ENCODE measurements around the gene OR52K1. TPM values are rescaled to one million over a fixed set of nuclear protein-coding genes. Genes with fewer than 3 reads are reported as not detected.

OR52K1 gene
- total RNA-seq = under 0.01 TPM

DNA sequence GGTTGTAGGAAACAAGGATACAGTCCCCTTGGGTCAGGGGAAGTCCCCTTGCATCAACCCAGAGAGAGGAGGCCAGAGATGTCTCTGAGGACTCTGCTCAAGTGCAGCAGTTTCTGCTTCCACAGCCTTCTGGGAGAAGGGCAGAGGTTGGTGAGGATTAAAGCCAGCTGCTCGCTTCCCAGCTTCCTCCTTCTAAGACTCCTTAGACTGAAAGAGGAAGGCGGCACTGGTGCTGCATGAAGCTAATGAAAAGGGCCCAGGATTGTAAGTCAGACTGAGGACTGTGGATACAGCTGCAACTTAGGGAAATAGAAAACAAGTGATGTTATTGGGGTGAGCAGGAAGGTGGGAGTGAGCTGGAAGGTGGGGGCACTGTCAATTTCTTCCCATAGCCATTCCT, at the start of gene OR52K1:
OR52K1 (plus strand) TSS at position 202 of the 400 bp plus-strand sequence. CDS start 6,255 bp downstream, outside the sequence.
- no peak for DNase-seq (ENCODE audit: low read depth in 2 of 3, low spot score in 2 of 3)

DNA sequence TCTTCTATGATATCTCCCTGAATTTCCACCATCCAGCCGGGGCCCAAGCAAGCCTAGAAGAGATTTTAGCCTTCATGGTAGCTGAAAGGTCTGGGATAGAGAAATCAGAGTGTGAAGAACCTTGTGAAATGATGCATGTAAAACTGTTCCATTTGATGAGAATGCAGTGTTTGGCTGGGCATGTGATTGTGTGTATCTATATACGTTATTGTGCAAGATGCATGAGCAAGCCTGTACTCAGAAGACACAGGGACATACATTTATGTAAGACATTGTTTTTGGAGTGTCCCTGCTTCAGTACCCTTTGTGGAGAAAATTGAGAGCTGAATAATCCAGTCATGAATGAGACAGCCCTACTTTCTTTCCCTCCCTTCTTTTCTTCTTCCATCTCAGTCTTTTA, 48.6 kb upstream of the OR52K1 start:
- DNase-seq (ENCODE audit: low read depth in 2 of 3, low spot score in 2 of 3) = no peak

DNA sequence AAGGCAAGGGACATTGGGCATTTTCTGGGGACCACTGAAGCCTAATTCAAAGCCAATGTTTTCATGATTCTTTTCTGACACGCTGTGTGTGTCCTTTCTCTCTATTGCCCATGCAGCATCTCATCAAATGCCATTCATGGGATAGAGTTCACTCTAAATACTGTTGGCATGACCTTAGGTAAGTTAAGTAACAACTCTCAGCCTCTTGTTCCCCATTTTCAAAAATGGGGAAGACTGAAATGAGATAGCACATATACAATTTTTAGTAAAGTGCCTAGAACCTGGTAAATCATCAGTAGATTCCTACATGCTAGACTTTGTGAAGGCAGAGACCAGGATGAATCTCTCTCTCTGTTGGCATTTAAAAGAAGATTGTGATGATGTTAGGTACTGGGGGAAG, 46.0 kb upstream of the OR52K1 start:
- no peak for DNase-seq (ENCODE audit: low read depth in 2 of 3, low spot score in 2 of 3)

DNA sequence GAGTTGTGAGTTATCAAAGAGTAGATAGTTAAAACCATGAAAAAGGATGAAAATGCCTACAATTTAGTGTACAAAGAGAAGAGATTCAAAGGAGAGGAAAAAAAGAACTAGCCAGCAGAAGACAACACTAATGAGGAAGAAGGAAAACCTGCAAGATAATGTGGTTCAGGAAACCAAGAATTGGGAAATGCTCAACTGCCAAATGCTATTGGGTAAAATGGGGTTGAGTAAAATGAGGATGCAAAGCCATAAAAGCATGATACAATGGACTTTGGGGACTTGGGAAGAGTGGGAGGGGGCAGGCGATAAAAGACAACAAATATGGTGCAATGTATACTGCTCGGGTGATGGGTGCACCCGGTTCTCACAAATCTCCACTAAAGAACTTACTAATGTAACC, 40.9 kb upstream of the OR52K1 start:
- DNase-seq (ENCODE audit: low read depth in 2 of 3, low spot score in 2 of 3) = no peak

DNA sequence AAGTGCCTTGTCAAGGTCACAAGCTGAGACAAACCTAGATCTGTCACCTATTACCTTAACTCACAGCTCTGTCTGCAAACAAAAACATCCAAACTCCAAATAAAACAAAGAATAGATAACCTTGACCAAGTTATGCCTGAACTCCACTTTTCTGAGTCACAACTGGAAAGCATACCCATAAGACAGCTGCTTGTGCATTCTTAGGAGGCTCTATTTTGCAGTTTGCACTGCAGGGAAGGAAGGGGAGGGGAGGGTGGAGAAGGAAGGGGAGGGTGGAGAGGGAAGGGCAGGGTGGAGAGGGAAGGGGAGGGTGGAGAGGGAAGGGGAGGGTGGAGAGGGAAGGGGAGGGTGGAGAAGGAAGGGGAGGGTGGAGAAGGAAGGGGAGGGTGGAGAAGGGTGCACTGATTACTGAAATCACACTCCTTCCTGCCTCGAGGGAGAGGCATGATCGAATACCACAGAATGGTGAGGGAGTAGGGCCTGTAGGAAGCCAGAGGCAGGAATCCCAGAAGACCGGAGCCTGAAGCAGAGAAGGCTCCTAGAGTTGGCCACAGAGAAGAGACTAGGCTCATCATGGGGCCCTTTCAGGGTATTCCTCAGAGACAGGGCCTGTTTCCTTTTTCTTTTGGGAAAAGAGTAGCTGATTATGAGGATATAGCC, 39.1 kb upstream of the OR52K1 start:
- no peak for DNase-seq (ENCODE audit: low read depth in 2 of 3, low spot score in 2 of 3)

DNA sequence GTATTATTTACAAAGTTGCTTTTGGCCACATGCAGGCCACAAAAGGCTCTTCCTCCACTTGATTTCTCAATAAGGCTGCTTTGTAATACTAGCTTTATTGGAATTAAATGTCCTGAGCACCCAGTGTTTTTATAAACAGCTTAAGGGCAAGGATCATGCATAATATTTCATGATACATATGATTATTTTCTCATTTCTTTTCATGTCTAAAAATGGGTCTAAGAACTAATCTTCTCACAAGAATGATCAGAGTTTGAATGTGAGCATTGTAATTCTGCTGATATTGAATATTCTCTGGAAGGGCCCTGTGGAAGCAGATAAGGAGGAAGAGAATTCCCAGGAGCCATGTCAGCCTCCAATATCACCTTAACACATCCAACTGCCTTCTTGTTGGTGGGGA, 33.5 kb upstream of the OR52K1 start, which contains the start of gene OR52K2:
OR52K2 (plus strand) TSS at position 301 of the 400 bp plus-strand sequence; CDS start at position 346, 45 bp downstream.
- no peak for DNase-seq (ENCODE audit: low read depth in 2 of 3, low spot score in 2 of 3)

DNA sequence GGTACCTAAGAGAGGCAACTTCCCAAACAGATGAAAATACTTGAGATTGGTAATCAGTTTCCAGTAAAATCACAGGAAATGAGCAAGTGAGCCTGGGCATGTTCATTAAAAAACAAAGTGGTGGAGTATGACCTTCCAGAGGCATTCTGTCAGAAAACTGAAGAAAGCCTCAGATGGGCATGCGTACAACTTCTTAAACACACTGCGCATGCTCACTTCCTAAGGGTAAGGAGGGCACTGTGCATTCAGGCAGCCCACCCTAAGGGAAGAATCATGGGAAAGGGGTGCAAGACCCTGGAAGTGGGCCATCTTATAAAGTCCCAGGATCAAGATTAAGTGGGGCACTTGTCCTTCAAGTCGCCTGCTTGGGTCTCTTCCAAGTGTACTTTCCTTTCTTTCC, 29.3 kb upstream of the OR52K1 start:
- no peak for DNase-seq (ENCODE audit: low read depth in 2 of 3, low spot score in 2 of 3)

DNA sequence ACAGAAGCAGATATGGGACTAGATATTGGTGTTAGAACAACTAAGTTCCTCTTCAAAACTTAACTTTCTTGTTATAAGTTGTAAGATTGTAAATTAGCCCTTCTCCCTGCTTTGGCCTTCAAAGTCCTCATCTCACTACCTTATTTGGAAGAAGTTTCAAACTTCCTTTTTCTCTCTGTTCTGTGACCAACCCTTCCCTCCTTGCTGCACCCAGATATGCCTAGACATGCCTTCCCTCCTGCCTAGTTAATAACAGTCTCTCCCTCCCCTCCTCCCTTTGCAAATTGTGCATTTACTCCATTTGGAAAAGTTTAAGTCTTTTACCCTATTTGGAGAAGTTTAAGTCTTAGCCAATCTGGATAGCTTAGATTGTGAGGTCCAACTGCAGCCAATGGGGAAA, 28.4 kb upstream of the OR52K1 start:
- DNase-seq (ENCODE audit: low read depth in 2 of 3, low spot score in 2 of 3) = no peak

DNA sequence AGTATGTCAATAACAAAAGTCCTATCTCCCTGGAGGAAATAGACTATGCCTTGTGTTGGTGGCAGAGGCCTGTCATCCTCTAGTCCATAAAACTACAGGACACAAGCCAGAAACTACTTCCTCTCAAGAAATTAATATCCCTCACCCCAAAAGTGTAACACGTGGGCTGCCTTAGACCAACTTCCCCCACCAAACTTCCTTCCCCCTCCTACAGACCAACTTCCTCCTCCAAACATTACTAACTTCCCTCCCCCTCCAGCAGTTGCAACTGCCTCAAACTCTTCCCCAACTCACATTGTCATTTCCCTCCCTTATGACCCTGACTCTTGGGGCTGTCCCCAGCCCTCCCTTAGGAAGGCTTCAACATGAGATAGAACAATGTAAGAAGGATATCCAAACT, 27.0 kb upstream of the OR52K1 start:
- DNase-seq (ENCODE audit: low read depth in 2 of 3, low spot score in 2 of 3) = peak in 2 of 3 donors; percentile 1 to 26

DNA sequence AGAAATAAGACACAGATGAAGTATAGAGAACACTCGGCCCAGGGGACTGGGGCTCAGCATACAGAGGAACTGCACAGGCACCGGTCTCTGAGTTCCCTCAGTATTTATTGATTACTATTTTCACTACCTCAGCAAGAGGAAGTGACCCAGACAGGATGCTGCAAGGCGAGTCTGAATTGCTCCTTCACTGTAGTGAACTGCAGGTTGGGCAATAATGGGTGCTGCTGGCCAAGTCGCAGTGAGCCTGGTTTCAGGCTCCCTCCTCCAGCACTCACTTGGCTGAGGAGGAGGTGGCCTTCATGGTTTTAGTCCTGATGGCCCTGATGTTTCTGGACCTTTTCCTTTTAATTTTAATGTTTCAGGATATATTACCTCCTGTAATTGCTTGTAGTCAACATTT, 22.9 kb upstream of the OR52K1 start:
- no peak for DNase-seq (ENCODE audit: low read depth in 2 of 3, low spot score in 2 of 3)

DNA sequence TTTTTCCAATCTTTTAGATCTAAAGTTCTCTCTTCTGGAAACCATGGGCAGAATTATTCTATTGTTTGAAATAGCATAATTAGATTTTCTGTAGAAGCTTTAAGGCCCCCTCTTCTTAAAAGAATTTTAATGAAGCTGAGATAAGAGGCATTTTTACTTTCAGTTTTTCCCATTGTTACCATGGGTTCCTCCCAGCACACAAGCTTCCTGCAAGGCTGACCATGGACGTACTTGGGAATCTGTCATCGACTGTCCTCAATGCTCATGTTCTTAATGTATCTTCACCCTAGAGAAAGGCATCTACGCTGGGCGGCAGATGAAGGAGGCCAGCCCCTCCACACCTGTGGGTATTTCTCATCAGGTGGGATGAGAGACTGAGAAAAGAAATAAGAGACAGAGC, 22.3 kb upstream of the OR52K1 start:
- no peak for DNase-seq (ENCODE audit: low read depth in 2 of 3, low spot score in 2 of 3)

DNA sequence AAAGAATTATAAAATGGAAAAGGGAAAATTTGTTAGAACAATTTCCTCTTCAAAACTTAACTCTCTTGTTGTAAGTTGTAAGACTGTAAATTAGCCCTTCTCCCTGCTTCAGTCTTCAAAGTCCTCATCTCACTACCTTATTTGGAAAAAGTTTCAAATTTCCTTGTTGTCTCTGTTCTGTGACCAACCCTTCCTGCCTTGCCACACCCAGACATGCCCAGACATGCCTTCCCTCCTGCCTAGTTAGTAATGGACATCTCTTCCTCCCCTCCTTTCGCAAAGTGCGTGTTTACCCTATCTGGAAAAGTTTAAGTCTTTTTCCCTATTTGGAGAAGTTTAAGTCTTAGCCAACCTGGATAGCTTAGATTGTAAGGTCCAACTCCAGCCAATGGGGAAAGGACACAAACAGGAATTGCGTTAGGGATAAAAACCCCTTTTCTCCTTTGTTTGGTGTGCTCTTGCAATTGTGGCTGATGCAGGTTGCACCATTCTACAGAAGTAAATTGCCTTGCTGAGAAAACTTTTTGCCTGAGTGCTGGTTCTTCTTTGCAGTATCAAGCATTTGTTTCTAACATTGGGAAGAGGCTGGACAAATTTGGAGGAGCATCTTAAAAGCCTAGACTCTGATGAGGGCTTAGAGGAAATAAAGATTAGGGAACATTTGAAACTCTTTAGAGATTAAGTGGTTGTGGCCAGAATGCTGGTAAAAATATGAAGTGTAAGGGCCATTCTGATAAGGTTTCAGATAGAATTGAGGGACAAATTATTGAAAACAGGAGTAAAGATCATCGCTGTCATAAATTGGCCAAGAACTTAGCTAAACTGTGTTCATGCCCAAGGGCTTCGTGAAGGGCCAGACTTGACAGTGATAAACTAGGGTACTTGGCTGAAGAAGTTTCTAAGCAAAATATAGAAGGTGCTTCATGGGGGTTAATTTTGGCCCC, 18.0 kb upstream of the OR52K1 start:
- DNase-seq (ENCODE audit: low read depth in 2 of 3, low spot score in 2 of 3) = no peak

DNA sequence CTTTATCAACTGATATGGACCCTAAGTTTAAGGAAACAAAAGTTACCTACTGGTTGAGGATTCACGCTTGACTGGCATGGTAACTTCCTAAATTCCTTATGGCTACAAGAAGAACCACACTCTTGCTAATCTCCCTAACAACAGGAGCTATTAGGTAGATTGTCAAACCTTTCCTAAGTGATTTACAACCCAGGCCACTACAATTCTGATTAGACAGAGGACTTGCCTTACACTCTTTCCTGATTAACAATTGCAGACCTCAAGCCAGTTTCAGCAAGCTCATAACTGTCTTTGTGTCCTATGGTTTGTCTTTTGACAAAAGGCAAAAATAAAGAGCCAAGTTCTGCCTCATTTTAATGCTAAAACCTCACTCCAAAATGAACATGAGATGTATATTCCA, 17.0 kb upstream of the OR52K1 start:
- no peak for DNase-seq (ENCODE audit: low read depth in 2 of 3, low spot score in 2 of 3)

DNA sequence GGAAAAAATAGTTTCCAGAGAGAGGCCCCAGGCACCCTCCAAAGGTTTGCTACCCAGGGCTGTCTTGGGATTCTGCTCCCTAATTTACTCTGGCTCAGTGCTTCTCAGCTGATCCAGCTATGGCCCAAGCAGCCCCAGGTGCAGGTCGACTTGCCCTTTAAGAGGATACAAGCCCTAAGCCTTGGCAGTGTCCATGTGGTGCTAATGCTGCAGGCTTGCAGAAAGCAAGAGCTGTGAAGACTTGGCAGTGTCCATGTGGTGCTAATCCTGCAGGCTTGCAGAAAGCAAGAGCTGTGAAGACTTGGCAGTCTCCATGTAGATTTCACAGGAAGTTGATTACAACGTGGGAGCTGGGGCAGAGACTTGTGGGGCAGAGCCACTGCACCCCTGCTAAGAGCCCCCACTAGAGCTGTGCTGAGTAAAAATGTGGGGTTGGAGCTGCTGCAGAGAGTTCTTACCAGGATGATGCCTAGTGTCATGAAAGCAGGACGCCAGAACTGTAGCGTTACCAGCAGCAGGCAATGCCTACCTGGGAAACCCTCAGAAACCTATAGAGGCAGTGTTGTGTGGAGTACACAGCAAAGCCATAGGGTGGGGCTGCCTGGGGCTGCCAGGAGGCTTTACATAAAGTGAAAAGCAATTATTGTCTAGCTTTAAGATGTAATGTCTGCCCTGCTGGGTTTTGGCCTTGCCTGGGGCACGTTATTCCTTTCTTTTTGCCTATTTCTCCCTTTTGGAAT, 16.1 kb upstream of the OR52K1 start:
- no peak for DNase-seq (ENCODE audit: low read depth in 2 of 3, low spot score in 2 of 3)

DNA sequence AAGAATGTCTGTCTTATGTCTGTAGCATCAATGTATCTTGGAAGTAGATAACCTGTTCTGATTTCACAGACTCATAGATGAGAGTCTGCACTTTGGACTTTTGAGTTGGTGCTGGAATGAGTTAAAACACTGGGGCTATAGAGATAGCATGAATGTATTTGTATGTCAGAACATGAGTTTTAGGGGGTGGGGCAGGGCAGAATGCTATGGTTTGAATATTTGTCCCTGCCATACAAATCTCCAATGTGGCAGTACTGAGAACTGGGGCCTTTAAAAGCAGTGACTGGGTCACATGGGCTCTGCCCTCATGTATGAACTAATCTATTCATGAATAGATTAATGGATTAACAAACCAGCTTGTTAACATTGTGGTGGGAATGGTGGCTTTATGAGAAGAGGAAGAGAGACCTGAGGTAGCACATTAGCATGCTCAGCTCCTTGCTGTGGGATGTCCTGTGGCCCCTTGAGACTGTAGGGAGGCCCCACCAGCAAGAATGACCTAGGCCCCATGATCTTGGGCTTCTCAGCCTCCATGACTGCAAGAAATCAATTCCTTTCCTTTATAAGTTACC, 15.5 kb upstream of the OR52K1 start:
- no peak for DNase-seq (ENCODE audit: low read depth in 2 of 3, low spot score in 2 of 3)

DNA sequence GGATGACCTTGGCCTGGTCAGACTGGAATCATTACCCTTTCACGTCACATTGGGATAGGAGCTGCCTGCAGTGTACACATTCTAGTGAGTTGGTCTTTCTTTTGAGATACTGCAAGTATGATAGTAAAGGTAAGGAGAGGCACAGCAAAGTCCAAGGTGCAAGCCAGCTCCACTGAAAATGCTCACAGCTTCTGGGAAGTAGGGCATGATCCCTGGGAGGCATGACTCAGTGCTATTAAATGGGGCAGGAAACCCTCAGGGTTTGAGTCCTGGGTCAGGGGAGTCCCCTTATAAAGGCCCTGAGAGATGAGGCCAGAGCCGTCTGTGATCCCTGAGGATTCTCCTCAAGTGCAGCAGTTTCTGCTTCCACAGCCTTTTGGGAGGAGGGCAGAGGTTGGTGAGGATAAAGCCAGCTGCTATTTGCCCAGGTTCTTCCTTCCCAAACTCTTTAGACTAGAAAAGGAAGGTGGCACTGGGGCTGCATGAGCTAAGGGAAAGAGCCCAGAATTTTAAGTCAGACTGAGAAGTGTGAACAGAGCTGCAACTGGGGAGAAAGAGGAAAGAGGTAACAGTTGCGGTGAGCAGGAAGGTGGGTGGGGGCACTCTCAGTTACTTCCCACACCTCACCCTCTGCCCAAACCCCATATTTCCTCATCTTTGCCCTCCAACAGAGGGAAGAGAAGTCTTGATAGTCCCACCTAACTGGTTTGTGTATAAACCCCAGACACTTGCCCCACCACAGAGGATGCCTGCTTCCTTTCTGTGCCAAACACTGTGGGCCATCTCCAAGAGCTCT, 14.4 kb upstream of the OR52K1 start:
- DNase-seq (ENCODE audit: low read depth in 2 of 3, low spot score in 2 of 3) = no peak

DNA sequence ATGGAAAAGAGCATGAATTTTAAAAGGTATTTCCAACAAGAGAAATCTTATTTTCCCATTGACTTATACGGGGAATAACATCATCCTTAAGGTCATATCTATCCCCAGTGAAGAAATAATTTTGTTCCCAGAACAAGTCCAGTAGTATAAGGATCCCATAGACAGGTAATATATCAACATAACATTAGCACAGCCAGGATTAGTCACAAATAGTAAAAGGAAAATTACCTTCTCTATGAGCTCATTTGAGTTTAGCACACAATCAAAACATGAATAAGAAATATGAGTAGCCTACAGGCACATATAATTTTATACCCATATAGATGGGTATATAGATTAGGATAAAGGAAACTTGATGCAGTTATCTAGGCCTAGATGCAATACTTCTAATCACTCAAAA, 2.8 kb upstream of the OR52K1 start:
- no peak for DNase-seq (ENCODE audit: low read depth in 2 of 3, low spot score in 2 of 3)

DNA sequence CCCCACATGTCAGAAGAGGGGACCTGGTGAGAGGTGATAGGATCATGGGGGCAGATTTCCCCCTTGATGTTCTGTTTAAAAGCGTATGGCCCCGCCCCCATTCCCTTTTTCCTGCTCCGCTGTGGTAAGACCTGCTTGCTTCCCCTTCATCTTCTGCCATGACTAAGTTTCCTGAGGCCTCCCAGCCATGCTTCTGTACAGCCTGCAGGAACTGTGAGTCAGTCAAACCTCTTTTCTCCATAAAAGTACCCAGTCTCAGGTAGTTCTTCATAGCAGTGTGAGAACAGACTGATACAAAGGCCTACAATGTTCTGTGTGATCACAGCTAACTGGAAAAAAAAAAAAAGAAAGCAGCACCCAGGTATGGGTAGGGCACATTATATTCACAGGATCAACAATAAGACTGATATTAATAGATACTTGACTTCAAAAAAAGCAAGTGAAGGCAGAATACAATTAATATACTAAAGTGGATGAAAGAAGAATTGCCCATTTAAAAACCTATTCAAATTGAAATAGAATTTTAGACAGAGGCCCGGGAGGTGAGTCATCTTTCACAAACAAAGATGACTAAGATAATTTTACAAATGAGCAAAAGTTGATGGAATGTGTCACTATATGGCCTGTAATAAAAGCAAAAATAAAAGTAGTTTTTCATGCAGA, 1.7 kb upstream of the OR52K1 start:
- DNase-seq (ENCODE audit: low read depth in 2 of 3, low spot score in 2 of 3) = peak in 1 of 3 donors; percentile 3

DNA sequence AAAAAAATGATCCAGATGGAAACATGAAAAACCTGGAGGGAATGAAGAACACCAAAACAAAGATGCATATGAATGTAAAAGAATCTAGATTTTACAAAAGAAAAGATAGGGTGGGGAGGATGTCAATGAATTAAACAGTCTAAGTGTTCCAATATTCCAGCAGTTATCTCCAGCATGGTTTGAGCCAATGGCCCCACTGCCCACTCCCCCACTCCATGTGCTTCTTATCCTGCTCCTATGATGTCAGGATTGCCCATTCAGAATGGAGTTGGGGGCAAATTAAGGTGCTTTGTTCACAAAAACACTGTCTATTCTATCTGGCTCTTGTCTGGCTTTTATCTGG, 1.2 kb upstream of the OR52K1 start:
- no peak for DNase-seq (ENCODE audit: low read depth in 2 of 3, low spot score in 2 of 3)

DNA sequence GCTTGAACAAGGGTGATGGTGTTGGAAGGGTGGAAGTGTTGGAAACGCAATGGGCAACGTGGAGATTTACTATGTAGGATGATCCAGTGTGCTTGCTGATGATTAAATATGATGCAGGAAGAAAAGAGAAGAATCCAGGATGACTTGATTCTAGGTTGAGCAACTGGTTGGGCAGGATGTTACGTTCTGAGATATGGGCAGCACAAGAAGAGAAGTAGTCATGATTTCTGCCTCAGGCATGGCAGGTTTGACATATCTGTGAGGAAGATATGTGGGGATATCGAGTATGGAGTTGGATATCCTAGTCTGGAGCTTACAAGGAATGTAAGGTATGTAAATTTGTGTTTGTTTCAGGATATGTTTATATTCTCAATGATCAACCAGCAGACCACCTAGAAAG, 1.9 kb downstream of the OR52K1 start:
- DNase-seq (ENCODE audit: low read depth in 2 of 3, low spot score in 2 of 3) = no peak
